HepG2 (cell line): ENCODE data around the gene LRRC45. TPM values are rescaled to one million over a fixed set of nuclear protein-coding genes. Genes with fewer than 3 reads are reported as not detected.

Experiments
- EED ChIP-seq: sonication (generic); formaldehyde crosslinking; IDR thresholded peaks from 2 replicates; pipeline ENCODE4 v1.5.0; 2020; ENCODE audit warnings: mild to moderate bottlenecking, missing genetic modification reagents
- FOXP4 ChIP-seq: sonication (generic); formaldehyde crosslinking; IDR thresholded peaks from 2 replicates; pipeline ENCODE4 v1.4.0; 2020; ENCODE audit warnings: missing genetic modification reagents
- HOXA3 ChIP-seq: sonication (generic); formaldehyde crosslinking; IDR thresholded peaks from 2 replicates; pipeline ENCODE4 v1.5.0; 2020; ENCODE audit warnings: missing genetic modification reagents
- IKZF1 ChIP-seq: fragments of 450-650 bp; IDR thresholded peaks from 2 replicates; pipeline ENCODE4 v1.7.1; 2016
- MLXIP ChIP-seq: sonication (generic); formaldehyde crosslinking; IDR thresholded peaks from 2 replicates; pipeline ENCODE4 v1.9.0; 2021; ENCODE audit warnings: missing genetic modification reagents, borderline replicate concordance
- NR2F2 ChIP-seq: IDR thresholded peaks from 2 replicates; pipeline ENCODE4 v1.6.1; 2012; ENCODE audit warnings: low read depth, inconsistent platforms, borderline replicate concordance
- ONECUT2 ChIP-seq: sonication (generic); formaldehyde crosslinking; IDR thresholded peaks from 2 replicates; pipeline ENCODE4 v1.4.0; 2020; ENCODE audit warnings: missing genetic modification reagents
- RBM39 ChIP-seq: fragments of 200-400 bp; formaldehyde crosslinking; IDR thresholded peaks from one replicate; pipeline ENCODE4 v1.6.1; 2018; ENCODE audit warnings: antibody characterized with exemption, mild to moderate bottlenecking, low read depth, low read length; ENCODE audit not compliant: poor library complexity, severe bottlenecking
- TFAP4 ChIP-seq: sonication (generic); IDR thresholded peaks from 2 replicates; pipeline ENCODE4 v1.6.1; 2016; ENCODE audit warnings: low read depth, borderline replicate concordance
- U2AF1 ChIP-seq: fragments of 200-400 bp; formaldehyde crosslinking; optimal IDR thresholded peaks from 2 replicates; pipeline ENCODE3; 2017; ENCODE audit warnings: mild to moderate bottlenecking, low read depth, low read length
- ZFX ChIP-seq: sonication (generic); formaldehyde crosslinking; IDR thresholded peaks from 2 replicates; pipeline ENCODE4 v1.4.0; 2020; ENCODE audit warnings: mild to moderate bottlenecking, low read depth, missing genetic modification reagents, moderate library complexity
- ZIK1 ChIP-seq: sonication (generic); formaldehyde crosslinking; IDR thresholded peaks from 2 replicates; pipeline ENCODE4 v1.5.0; 2020; ENCODE audit warnings: mild to moderate bottlenecking, low read depth, missing genetic modification reagents, borderline replicate concordance
- ZNF101 ChIP-seq: sonication (generic); formaldehyde crosslinking; IDR thresholded peaks from 2 replicates; pipeline ENCODE4 v1.4.0; 2020; ENCODE audit warnings: mild to moderate bottlenecking, low read depth, missing genetic modification reagents, borderline replicate concordance
- ZNF143 ChIP-seq: sonication (generic); formaldehyde crosslinking; IDR thresholded peaks from 2 replicates; pipeline ENCODE4 v1.4.0; 2020; ENCODE audit warnings: missing genetic modification reagents
- ZNF282 ChIP-seq: fragments of 450-650 bp; IDR thresholded peaks from 2 replicates; pipeline ENCODE4 v1.6.1; 2018; ENCODE audit not compliant: partially characterized antibody
- ZNF557 ChIP-seq: sonication (generic); formaldehyde crosslinking; IDR thresholded peaks from 2 replicates; pipeline ENCODE4 v1.4.0; 2020; ENCODE audit warnings: missing genetic modification reagents
- ZNF770 ChIP-seq: sonication (generic); formaldehyde crosslinking; IDR thresholded peaks from 2 replicates; pipeline ENCODE4 v1.5.0; 2020; ENCODE audit warnings: mild to moderate bottlenecking, missing genetic modification reagents
- ZSCAN29 ChIP-seq: sonication (generic); formaldehyde crosslinking; conservative IDR thresholded peaks from 2 replicates; pipeline ENCODE4 v1.4.0; 2020; ENCODE audit warnings: mild to moderate bottlenecking, missing genetic modification reagents
- ZSCAN5A ChIP-seq: sonication (generic); formaldehyde crosslinking; IDR thresholded peaks from 2 replicates; pipeline ENCODE4 v1.8.0; 2022; ENCODE audit warnings: mild to moderate bottlenecking, missing genetic modification reagents, borderline replicate concordance
- polyA plus RNA-seq, 8 experiments: library from polyadenylated mRNA; depleted of rRNA in 3 of 8; stranded (reverse) in 7 of 8; unstranded in 1 of 8; fragments of >200 nt; fragmentation: Illumina TruSeq in 4 of 8; extraction: Trizol in 4 of 8; gene quantifications; 2 replicates each; pipeline versions ENCODE4 v1.2.1 to v1.2.3, GENCODE V29; 2011 to 2016; ENCODE audit warnings: low read depth in 4 of 8, missing spikeins in 1 of 8, mixed read lengths in 1 of 8; ENCODE audit not compliant: insufficient read depth in 1 of 8
- total RNA-seq, 5 experiments: library from RNA; depleted of rRNA; stranded (reverse); fragments of >200 nt; fragmentation: Illumina TruSeq; extraction: Trizol; gene quantifications; 2 replicates each; pipeline ENCODE4 v1.2.3, GENCODE V29; 2016; ENCODE audit warnings: low read depth in 1 of 5

The LRRC45 gene
- total and polyA plus RNA-seq, 2 of the 13 experiments (the other 11 are each of a cell fraction or from before 2014, with no cell fraction given): 11.6 to 48.1 TPM

- no peak; the same call in 1 of the 2 replicates for TF ChIP-seq ZSCAN5A (CRISPR knock-in tag)
- peak; percentile 78 for TF ChIP-seq ZFX (CRISPR knock-in tag)
- TF ChIP-seq HOXA3 (CRISPR knock-in tag): peak; percentile 46; the same call in 1 of the 2 replicates
- peak; percentile 78; the same call in 1 of the 2 replicates for TF ChIP-seq ZIK1 (CRISPR knock-in tag)
- no peak for TF ChIP-seq NR2F2
- peak; percentile 24; the same call in 1 of the 2 replicates for TF ChIP-seq FOXP4
- peak; percentile 76; the same call in 1 of the 2 replicates for TF ChIP-seq EED (CRISPR knock-in tag)
- no peak for TF ChIP-seq ZSCAN29
- TF ChIP-seq ONECUT2: no peak
- TF ChIP-seq U2AF1: no peak
- TF ChIP-seq ZNF557 (CRISPR knock-in tag): no peak
- TF ChIP-seq ZNF770 (CRISPR knock-in tag): peak; percentile 79; the same call in 1 of the 2 replicates
- peak; percentile 11 for TF ChIP-seq RBM39
- peak; percentile 15; the same call in 1 of the 2 replicates for TF ChIP-seq TFAP4
- TF ChIP-seq IKZF1: no peak
- no peak for TF ChIP-seq ZNF101 (CRISPR knock-in tag)
- TF ChIP-seq ZNF143 (CRISPR knock-in tag): peak; percentile 37; the same call in 1 of the 2 replicates
- TF ChIP-seq MLXIP (CRISPR knock-in tag): no peak; the same call in 1 of the 2 replicates
- TF ChIP-seq ZNF282: no peak
Observed at GRCh38 chr17:81993729-81994592, 29.1 kb upstream of the LRRC45 start (continued).
